HG03342 (cell line): Measurements from ENCODE around the gene GCSH.
A peak's percentile ranks its signal among the peaks of the same experiment; 100 is the strongest.

Source experiments
- ATAC-seq: cut with Tn5 transposase; IDR thresholded peaks from one replicate; pipeline ENCODE4 v1.9.1; 2021; ENCODE audit warnings: mild to moderate bottlenecking, moderate library complexity; ENCODE audit not compliant: unreplicated experiment

The GCSH gene

DNA sequence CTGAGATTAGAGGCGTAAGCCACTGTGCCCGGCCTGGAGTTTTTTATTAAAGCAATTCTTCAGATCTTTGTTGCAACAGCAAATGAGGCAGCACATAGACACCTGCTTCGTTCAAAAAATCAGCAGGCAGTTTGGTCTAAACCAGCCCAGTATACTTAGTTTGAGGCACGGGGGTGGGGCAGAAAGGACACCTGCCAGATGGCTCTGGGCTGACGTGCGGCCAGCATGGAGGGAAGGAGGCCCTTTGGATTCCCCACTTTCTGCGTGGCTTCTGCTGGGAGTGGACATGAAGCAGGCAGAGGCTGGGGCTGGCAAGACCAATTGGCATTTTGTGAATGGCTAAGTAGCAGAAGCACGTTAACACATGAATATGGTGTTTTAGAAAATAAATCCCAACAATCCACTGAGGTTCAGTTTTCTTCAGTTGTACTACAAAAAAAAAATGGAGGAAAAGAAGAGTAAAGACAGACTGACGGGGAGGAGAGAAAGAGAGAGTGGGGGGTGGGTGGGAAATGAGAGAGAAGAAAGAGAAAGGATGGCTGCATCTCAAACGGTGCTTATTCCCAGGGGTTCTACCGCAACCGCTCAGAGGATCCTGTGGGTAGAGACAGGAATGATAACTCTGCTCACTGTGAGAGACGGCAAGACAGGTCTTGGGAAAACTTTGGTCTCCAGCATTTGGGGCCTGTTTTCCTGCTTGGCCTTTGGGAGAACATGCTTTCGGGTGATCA, 35.5 kb downstream of the GCSH start:
- ATAC-seq = no peak

- ATAC-seq = no peak
These were observed 42.4 kb downstream of the GCSH start for GRCh38 chr16:81053761-81054160.

- no peak for ATAC-seq
These were observed 53.4 kb downstream of the GCSH start for GRCh38 chr16:81042821-81043220.

DNA sequence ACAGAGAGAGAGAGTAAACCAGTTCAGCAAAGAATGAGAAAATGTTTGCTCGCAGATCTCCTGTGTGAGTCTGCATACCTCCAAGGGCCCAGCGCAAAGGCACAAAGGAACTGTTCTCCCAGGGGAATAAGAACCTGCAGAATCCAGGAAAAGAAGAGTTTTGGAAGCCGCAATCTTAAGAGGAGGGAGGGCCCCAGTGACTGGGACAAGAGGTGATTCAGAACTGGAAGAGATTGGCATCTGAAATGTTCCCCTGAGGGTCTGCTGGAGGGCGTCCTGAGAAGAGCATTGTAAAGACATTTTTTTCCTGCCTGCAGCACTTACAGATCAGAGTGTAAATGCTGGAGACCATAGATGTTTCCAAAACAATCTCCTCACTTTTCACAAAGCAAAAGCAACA, 54.5 kb downstream of the GCSH start:
- no peak for ATAC-seq

- no peak for ATAC-seq
These were observed 55.4 kb downstream of the GCSH start for GRCh38 chr16:81040842-81041241.

DNA sequence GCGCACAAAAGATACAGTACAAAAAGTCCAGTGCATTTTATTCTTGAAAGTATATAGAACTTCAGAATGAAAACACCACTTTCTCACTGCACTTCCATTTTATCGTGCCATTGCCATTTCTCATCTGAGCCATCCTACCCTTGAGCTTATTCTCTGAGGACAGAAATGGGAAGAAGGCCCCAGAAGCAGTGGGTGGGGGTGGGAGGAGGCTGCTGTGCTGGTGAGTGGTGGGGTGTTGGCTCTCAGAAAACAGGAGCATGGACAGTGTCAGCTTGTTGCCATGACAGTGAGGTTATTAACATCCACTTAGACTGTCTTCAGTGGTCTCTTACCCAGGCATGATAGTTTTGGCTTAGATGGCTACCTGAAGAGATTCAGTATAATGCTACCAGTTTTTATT, 56.1 kb downstream of the GCSH start:
- ATAC-seq = no peak

DNA sequence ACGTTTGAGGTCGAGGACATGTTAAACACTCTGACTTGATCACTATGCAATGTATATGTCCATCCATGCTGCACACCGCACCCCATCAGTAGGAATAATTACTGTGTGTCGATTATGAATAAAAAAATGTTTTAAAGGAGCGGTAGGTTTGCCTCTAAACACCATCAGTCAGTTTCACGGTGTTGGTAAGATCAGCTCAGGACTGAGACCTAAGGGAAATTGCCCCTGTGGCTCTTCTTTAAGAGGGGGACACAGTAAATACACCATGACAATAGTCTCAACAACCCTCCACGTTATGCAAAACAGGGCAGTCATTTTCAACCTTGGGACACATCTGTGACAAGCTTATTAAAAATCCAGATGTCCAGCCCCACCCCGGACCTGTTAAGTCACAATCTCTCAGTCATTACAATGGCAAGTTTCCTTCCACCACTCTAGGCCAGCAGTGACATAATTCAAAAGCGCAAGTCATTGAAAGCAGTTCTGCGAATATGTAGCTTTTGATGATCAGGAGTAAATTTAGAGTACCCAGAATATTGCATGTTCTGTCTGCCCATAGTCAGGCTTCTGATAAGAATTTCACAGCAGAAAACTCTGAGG, 59.3 kb downstream of the GCSH start:
- ATAC-seq = no peak

GRCh38 chr16:81035975-81036750, 60.0 kb downstream of the GCSH start:
- peak; percentile 51 for ATAC-seq

DNA sequence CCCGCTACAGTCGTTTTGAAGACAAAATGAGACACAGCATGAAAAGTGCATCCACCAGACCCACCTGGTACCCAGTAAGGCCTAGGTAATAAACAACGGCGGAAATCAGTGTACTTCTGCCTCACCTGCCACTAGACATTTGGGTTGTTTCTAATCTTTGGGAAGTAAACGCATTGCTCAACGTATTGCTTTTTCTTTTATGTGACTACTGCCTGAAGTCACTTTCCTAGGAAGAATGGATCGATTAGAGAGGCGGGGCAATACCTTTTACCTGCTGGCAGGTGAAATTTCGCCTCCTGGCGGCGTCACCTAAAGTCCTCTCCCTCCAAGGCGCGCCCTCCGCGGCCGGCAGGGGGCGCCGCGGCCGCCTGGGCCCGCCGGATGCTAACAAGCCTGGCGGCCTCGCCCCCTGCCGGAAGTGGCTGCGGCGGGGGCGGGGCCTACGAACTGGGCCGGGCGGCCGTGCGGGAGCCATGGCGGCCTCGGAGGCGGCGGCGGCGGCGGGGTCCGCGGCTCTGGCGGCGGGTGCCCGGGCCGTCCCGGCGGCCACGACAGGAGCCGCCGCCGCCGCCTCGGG, 60.7 kb downstream of the GCSH start, which contains the start of gene ATMIN:
Gene ATMIN (plus strand): TSS at position 445 of the 577 bp plus-strand sequence. CDS start 29 bp downstream, at position 474.
- ATAC-seq = peak; percentile 94
